ENCODE results near the gene ZFAND3. TPM values are rescaled to one million over a fixed set of nuclear protein-coding genes. Genes with fewer than 3 reads are reported as not detected.

The ZFAND3 gene
- total and polyA plus RNA-seq, 2 experiments from 2014 or later, result 36.5 to 50.0 TPM

DNA sequence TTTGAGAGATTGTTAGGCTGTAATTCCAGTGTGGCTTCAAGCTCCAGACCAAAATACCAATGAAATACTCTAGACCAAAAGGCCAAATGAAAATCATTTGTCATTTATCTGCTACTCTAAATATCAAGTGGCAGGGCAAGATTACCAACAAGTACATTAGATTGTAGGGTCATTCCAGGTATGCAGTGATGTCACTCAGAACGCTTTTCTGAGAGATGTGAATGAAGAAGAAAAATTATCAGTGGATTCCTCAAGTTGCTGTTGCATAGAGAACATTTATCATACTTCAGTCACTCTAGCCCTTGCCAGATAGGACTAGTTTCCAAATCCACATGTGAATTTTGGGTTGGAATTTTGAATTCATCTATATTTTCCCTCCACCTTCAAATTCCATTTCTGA, 65.0 kb downstream of the ZFAND3 start:
- DNase-seq (ENCODE audit: low spot score), result no peak
- Histone ChIP-seq H3K9me3 (ENCODE audit: low read depth) (no peaks in the 10 kb centered on the region), H3K36me3 (replicated peaks; ENCODE audit: insufficient read depth, low read depth) (no peaks in the 10 kb centered on the region), H3K4me2 (no peak overlapping the region), H2AFZ (no peak overlapping the region), H3K4me3 (no peak overlapping the region), H3K9me2 (replicated peaks; ENCODE audit: insufficient read depth) (no peaks in the 10 kb centered on the region), H4K20me1 (ENCODE audit: insufficient read depth, poor library complexity, severe bottlenecking) (peaks cover 80% of the 10 kb centered on the region), H3K79me2 (peaks cover 95% of the 10 kb centered on the region), H3K27me3 (no peaks in the 10 kb centered on the region), H3K27ac (no peak overlapping the region), H3K4me1 (ENCODE audit: insufficient read depth) (peaks cover 20% of the 10 kb centered on the region)
- 91% methylated on average over 1 of the region's 1 CpG for WGBS (ENCODE audit: low lambda C conversion rate, missing lambda C conversion rate)
- TF ChIP-seq EZH2phosphoT487 (IDR thresholded peaks at IDR 0.05; ENCODE audit: low read depth, severe bottlenecking, unreplicated experiment) (no peak), EZH2 (IDR thresholded peaks at IDR 0.05; ENCODE audit: borderline replicate concordance) (no peak)
- TF ChIP-seq, protein P1, sequence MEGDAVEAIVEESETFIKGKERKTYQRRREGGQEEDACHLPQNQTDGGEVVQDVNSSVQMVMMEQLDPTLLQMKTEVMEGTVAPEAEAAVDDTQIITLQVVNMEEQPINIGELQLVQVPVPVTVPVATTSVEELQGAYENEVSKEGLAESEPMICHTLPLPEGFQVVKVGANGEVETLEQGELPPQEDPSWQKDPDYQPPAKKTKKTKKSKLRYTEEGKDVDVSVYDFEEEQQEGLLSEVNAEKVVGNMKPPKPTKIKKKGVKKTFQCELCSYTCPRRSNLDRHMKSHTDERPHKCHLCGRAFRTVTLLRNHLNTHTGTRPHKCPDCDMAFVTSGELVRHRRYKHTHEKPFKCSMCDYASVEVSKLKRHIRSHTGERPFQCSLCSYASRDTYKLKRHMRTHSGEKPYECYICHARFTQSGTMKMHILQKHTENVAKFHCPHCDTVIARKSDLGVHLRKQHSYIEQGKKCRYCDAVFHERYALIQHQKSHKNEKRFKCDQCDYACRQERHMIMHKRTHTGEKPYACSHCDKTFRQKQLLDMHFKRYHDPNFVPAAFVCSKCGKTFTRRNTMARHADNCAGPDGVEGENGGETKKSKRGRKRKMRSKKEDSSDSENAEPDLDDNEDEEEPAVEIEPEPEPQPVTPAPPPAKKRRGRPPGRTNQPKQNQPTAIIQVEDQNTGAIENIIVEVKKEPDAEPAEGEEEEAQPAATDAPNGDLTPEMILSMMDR (IDR thresholded peaks at IDR 0.05; ENCODE audit: poor library complexity), result no peak

DNA sequence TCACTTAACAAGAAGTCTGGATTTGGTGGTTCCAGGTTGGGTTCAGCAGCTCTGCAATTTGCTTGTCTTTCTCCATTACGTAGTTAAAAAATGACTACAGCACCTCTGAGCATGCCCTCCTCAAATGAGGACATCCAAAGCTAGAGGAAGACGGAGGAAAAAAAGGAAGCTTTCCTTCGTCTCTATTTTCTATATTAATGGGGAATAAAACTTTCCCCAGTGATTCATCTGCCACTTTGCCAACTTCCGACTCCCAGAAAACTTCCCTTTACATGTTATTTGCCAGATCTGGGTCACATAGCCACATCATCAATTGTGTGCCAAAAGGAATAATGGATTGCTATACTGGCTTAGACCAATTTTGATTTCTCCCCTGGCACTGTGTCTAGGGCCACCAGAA, 69.5 kb downstream of the ZFAND3 start:
- TF ChIP-seq, protein P1 (IDR thresholded peaks at IDR 0.05; ENCODE audit: poor library complexity), result no peak
- TF ChIP-seq EZH2 (IDR thresholded peaks at IDR 0.05; ENCODE audit: borderline replicate concordance) (no peak), EZH2phosphoT487 (IDR thresholded peaks at IDR 0.05; ENCODE audit: low read depth, severe bottlenecking, unreplicated experiment) (no peak)
- H3K9me2 ChIP-seq (replicated peaks; ENCODE audit: insufficient read depth), result no peaks in the 10 kb centered on the region
- no peaks in the 10 kb centered on the region for H3K27me3 ChIP-seq
- no peak for DNase-seq (ENCODE audit: low spot score)
- no peak overlapping the region for H3K4me3 ChIP-seq
- no peak overlapping the region for H3K4me2 ChIP-seq
- H3K36me3 ChIP-seq (replicated peaks; ENCODE audit: insufficient read depth, low read depth), result no peaks in the 10 kb centered on the region
- H3K27ac ChIP-seq, result no peak overlapping the region
- peaks cover 69% of the 10 kb centered on the region for H4K20me1 ChIP-seq (ENCODE audit: insufficient read depth, poor library complexity, severe bottlenecking)
- no peaks in the 10 kb centered on the region for H3K9me3 ChIP-seq (ENCODE audit: low read depth)
- no peaks in the 10 kb centered on the region for H3K4me1 ChIP-seq (ENCODE audit: insufficient read depth)
- H3K79me2 ChIP-seq, result peaks cover 97% of the 10 kb centered on the region
- WGBS (ENCODE audit: low lambda C conversion rate, missing lambda C conversion rate), result 92% methylated on average over 4 of the region's 4 CpGs
- no peak overlapping the region for H2AFZ ChIP-seq

DNA sequence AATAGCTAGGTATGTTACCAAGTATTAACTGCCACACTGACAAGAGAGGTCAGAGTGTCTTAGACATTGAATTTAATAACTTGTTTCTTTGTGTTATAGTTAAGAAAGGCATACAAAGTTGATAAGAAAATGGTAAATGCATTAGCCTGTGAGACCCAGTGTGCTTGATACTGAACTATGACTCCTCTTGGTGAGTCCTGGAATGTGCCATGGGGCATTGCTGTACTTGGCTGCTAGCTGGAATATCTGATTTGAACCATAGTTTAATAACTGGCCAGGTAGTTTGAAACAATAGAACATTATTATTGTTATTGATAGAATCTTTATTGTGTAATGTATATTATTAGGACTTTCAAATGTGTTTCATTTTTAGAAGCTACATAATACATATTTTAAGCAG, 70.0 kb downstream of the ZFAND3 start:
- H3K27me3 ChIP-seq, result no peaks in the 10 kb centered on the region
- DNase-seq (ENCODE audit: low spot score), result no peak
- H3K27ac ChIP-seq, result no peak overlapping the region
- H2AFZ ChIP-seq, result no peak overlapping the region
- TF ChIP-seq EZH2phosphoT487 (IDR thresholded peaks at IDR 0.05; ENCODE audit: low read depth, severe bottlenecking, unreplicated experiment) (no peak), EZH2 (IDR thresholded peaks at IDR 0.05; ENCODE audit: borderline replicate concordance) (no peak)
- TF ChIP-seq, protein P1 (IDR thresholded peaks at IDR 0.05; ENCODE audit: poor library complexity), result no peak
- no peaks in the 10 kb centered on the region for H3K9me3 ChIP-seq (ENCODE audit: low read depth)
- H3K4me1 ChIP-seq (ENCODE audit: insufficient read depth), result no peaks in the 10 kb centered on the region
- H4K20me1 ChIP-seq (ENCODE audit: insufficient read depth, poor library complexity, severe bottlenecking), result peaks cover 72% of the 10 kb centered on the region
- H3K4me2 ChIP-seq, result no peak overlapping the region
- no peaks in the 10 kb centered on the region for H3K36me3 ChIP-seq (replicated peaks; ENCODE audit: insufficient read depth, low read depth)
- H3K79me2 ChIP-seq, result peaks cover 97% of the 10 kb centered on the region
- H3K9me2 ChIP-seq (replicated peaks; ENCODE audit: insufficient read depth), result no peaks in the 10 kb centered on the region
- no peak overlapping the region for H3K4me3 ChIP-seq

DNA sequence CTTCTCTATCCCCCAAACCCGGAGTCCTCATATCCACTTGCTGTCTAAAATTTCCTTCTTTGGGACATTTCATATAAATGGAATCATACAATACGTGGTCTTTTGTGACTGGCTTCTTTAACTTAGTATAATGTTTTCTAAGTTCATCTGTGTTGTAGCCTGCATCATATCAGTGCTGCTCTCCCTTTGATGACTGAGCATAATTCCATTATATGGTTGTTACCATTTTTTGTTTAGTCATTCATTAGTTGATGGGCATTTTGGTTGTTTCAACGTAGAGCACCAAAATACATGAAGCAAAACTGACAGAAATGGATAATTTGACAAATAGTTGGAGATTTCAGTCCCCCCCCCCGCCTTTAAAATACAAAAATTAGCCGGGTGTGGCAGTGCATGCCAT, 71.5 kb downstream of the ZFAND3 start:
- DNase-seq (ENCODE audit: low spot score), result no peak
- Histone ChIP-seq H3K4me2 (no peak overlapping the region), H3K36me3 (replicated peaks; ENCODE audit: insufficient read depth, low read depth) (no peaks in the 10 kb centered on the region), H3K79me2 (peaks cover 99% of the 10 kb centered on the region), H3K9me3 (ENCODE audit: low read depth) (no peaks in the 10 kb centered on the region), H3K27me3 (no peaks in the 10 kb centered on the region), H3K4me3 (no peak overlapping the region), H2AFZ (no peak overlapping the region), H3K9me2 (replicated peaks; ENCODE audit: insufficient read depth) (no peaks in the 10 kb centered on the region), H3K27ac (no peak overlapping the region), H4K20me1 (ENCODE audit: insufficient read depth, poor library complexity, severe bottlenecking) (peaks cover 78% of the 10 kb centered on the region), H3K4me1 (ENCODE audit: insufficient read depth) (no peaks in the 10 kb centered on the region)
- TF ChIP-seq EZH2phosphoT487 (IDR thresholded peaks at IDR 0.05; ENCODE audit: low read depth, severe bottlenecking, unreplicated experiment) (no peak), EZH2 (IDR thresholded peaks at IDR 0.05; ENCODE audit: borderline replicate concordance) (no peak)
- TF ChIP-seq, protein P1 (IDR thresholded peaks at IDR 0.05; ENCODE audit: poor library complexity), result no peak
- WGBS (ENCODE audit: low lambda C conversion rate, missing lambda C conversion rate), result 78% methylated on average over 5 of the region's 5 CpGs

Measured in hepatocyte (in vitro differentiated cells).